GM12872 (cell line): ENCODE results near the gene GID4.

Source experiments
- CTCF ChIP-seq: IDR thresholded peaks from 3 replicates; pipeline ENCODE4 v1.5.1; 2011; ENCODE audit warnings: low read depth, mild to moderate bottlenecking, low read length, moderate library complexity; ENCODE audit not compliant: insufficient read depth

GID4 gene

DNA sequence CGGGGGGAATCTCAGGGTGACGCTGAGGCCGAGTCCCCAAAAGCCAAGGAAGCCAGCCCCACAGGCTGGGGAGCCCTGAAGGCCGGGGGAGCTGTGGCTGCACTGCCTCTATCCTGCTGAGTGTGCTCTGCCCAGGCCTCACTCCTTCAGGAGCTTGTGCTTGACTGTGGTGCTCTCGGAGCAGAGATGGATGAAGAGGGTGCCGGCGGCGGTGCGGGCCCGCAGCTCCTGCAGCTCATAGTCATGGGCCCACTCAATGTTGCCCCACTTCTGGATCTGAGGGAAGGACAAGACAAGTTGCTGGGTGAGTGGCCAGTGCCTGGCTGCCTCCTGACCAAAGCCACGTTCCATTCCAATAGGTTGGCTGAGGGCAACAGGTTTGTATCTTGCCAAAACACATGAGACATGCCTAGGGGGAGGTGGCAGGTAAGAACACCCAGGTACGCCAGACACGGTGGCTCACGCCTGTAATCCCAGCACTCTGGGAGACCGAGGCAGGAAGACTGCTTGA lies 20.7 kb upstream of the GID4 start:
- no peak for TF ChIP-seq CTCF

DNA sequence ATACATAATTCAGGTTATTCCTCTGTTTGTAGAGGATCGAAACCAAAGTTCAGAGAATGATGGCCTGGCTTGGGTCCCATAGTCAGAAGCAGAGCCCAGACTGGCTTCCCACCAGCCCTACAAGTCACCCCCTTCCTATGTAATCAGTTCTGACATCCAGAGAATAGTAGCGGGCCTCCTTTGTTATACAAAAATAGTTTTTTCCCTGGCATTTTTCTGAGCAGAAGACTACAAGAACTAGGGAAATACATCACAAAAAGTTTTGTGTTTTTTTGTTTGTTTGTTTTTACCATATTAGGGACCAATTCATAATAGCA lies 19.4 kb upstream of the GID4 start:
- no peak for TF ChIP-seq CTCF

DNA sequence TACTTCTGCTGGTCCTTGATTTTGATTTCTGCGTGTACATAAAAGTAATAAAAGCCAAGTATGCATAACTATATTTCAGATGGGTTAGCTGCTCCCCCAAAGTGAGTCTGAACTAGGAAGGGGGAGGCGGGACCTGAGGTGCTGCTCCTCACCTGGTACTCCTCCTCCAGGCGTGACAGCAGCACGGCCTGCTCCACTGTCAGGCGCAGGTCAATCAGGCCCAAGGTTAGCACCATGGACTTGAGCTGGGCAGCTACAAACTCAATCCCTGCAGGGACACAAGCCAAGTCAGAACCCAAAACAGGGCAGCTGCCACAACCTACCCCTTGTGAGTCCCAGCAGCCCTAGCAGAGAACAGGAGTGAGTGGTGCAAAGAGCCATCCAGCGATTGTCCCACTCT lies 18.2 kb upstream of the GID4 start:
- no peak for TF ChIP-seq CTCF

DNA sequence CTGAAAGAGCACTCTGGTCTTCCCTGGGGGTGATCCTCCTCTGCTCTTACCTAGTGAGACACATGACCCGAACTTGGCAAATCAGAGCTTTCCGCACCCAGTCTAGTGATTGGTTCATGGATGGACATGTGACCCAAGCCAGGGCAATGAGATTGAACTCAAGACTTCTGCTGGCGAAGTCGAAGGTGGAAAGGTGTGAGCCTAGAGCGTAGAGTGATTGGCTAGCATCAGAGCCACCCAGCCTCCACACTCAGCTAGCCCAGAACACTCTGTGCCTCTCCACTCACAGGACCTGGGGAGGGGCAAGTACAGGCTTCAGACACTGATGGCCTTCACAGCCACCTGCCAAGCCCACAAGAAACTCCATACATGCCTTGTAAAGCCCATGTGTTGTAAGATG lies 17.8 kb upstream of the GID4 start:
- no peak for TF ChIP-seq CTCF

- no peak for TF ChIP-seq CTCF
Observed at GRCh38 chr17:18025241-18025944, 13.8 kb upstream of the GID4 start.

DNA sequence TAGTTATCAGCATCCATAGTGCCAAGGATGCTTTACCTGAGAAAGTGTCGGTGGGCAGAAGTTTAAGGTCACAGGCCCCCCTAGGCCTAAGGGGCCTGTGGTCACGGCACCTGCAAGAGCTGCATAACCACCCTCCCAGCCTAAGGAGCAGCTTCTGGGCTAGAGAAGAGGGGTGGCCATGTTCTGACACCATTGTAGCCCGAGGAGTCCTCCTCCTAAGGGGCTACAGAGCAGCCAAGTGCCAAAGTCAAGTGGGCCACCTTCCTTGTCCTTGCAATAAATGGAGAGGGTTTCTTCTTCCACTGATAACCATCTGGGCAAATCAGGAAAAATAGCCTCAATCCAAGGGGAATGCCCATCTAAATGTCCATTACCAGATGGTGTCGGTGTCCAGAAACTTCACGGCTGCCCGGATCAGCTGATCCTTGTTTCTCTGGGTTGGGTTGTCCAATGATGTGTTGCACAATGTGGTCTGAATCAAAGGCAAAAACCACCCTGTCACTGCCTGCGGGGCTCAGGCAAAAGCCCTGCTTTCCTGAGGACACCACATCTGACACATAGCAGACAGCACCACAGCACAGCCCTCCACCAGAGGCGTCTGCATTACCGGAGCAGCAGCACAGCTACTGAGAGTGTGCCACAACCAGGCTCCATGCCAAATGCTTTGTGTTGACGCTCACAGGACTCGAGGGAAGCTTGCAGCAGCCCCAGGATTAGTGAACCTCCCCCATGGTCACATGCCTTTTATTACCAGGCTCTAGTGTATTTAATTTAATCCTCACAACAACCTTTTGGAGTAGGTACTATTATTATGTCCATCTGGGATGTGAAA lies 13.0 kb upstream of the GID4 start:
- TF ChIP-seq CTCF = no peak

DNA sequence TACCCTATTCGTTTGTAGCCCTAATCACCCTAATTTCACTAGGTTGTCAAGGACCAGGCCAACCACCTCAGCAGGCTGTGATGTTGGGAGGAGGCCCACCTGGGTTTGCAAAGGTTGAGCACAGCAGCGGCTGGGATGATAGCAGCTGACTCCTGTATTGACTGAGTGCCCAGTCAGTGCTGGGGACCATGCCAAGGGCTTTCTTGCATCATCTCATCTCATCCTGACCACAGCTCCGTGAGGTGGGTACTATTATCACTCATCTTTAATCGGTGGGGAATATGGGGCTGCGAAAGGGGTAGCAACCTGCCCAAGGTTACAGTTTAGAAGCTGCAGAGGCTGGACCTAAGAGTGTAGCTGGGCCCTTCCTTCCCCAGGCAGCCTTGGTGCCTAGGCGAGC lies 11.9 kb upstream of the GID4 start:
- TF ChIP-seq CTCF = no peak
